Activated CD8-positive, alpha-beta memory T cell treated with anti-CD3 and anti-CD28 coated beads, Interleukin-2, amount 50 U/mL, for 48 hours (primary cell): ENCODE measurements around the gene ING5.
"Not testable (repeated sequence)": the region's sequence is repeated elsewhere in the genome, so short reads cannot be mapped to it uniquely, and the experiment has no call there.

Experiments used
- DNase-seq: peaks from one replicate; pipeline ENCODE4 v3.0.0-alpha.2; 2020

ING5 gene

DNA sequence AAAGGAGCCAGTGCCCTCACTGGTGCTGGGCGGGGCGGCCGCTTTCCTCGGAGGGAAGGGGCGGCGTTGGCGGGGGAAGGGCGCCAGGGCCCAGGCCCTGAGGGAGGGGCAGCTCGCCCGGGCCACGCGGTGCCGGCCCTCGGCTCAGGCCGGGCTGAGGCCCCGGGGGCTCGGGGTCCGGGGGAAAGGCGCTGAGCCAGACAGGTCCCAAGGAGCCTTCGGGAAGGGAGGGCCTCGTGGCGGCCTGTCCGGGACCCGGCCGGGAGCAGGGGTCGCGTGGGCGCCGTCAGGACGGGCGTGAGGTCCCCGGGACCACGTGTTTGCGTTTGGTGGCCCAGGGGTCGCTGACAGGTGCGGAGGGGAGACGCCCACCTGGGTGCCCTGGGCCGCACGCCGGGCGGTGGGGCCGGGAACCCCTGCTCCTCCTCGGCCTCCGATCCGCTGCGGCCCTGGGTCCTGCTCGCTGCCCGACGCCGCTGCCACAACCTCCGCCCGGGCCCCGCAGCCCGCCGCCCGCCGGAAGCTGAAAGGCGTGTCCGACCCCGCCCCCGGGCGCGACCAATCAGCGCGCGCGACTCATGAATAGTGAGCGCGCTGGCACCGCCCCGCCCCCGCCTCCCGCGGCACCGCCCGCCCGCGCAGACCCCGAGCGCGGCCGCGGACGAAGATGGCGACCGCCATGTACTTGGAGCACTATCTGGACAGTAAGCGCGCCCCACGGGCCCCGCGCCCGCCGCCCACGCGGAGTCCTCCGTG is at the start of gene ING5:
ING5 (plus strand) TSS at position 641 of the 756 bp plus-strand sequence; CDS start at position 668, 27 bp downstream.
- peak; percentile 99 for DNase-seq

DNA sequence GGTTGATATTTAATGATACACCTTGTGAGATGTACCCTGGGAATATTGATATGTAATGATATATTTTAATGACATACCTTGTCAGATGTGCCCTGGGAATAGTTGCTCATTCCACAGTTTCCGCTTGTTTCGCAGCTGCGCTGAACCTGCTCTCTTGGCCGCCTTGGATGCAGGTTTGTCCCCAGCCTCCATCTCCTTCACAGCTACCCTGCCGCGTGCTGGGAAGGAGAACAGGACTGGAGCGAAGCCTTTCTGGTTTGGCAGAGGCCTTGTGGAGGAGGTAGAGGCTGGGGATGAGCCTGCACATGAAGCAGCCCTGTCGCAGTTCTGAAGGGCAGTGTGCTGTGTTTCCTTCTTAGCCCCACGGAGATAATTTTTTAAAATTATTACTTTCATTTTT is 49.7 kb upstream of the ING5 start:
- no peak for DNase-seq

DNA sequence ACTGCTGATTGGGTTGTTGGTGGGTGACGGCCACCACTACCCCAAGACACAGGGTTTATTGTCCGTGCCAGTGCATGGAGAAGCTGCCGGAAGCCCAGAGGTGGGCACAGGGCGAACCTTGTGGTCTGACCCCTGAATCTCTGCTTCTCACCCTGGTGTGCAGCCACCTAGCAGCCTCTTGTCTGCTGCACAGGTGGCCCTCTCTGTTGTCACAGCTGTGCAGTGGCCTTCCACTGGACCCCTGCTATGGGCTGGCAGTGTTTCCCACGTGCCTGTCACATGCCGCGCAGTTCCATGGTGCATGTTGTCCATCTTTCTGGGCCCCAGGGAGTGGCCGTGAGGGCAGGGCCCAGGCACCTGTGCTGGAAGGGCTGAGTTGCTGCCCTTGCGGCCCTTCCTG is 49.1 kb upstream of the ING5 start:
- DNase-seq, result no peak

DNA sequence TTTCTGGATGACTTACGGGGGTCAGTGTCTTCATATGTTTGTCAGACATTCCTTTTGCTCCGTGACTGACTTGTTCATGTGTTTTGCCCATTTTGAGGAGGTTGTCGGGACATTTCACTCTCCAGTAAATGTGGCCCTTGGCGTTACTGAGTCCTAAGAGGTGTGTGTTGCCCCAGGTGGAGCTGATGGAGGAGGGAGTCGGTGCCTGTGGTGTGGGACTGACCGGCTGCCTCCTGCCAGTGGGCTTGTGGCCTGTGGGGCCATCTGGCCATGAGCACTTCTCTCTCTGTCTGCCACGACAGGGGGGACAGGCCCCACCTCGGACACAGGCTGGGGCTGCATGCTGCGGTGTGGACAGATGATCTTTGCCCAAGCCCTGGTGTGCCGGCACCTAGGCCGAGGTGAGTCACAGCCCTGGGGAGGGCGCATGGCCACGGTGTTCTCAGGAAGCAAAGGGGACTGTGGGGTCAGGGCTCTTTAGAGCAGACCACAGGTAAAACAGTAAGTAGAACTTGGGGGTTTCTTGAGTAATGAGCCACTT is 48.6 kb upstream of the ING5 start:
- DNase-seq, result no peak

DNA sequence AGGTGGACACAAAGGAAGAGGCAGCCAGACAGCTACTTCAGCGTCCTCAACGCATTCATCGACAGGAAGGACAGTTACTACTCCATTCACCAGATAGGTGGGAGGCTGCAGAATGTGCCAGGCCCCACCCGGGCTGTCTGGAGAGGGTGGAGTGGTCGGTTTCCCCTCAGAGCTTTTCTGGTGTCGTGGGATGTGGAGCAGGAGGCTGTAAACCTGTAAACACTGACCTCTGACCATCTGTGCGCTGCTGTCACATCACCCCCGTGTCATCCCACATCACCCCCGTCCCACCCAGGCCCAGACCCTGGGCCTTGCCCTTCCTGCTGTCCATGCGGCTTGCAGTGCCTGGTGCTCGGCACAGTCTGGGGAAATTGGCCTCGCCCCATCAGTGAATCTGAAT is 47.3 kb upstream of the ING5 start:
- DNase-seq, result no peak

DNA sequence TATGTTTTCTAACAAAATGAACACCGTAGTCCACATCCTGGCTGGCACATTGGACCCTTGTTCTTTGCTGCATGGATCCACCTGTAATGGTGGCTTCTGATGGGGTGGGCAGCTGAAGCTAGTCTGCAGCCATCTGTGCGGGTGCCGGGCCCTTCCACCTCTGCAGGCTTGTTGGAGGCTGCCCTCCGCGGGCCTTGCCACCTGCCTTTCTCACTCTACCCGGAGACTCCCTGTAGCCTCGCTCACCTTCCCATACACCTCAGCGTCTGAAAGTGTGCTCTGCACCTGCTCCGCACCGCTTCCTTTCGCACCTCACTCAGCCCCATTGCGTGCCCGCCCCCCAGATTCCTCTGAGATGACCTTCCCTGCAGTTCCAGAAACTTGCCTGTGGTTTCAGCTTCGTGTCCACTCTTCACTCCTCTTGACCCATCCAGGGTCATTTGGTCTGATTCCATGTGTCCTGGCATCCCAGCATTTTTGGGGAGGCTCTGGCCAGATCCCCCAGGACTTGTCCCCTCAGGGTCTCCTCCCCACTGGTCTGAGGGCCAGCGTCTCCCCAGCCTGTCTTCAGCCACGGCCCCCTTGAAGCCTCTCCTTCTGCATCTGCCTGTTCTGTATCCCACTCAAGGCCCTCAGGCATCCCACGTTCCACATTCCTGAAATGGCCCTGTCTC is 46.2 kb upstream of the ING5 start:
- no peak for DNase-seq

DNA sequence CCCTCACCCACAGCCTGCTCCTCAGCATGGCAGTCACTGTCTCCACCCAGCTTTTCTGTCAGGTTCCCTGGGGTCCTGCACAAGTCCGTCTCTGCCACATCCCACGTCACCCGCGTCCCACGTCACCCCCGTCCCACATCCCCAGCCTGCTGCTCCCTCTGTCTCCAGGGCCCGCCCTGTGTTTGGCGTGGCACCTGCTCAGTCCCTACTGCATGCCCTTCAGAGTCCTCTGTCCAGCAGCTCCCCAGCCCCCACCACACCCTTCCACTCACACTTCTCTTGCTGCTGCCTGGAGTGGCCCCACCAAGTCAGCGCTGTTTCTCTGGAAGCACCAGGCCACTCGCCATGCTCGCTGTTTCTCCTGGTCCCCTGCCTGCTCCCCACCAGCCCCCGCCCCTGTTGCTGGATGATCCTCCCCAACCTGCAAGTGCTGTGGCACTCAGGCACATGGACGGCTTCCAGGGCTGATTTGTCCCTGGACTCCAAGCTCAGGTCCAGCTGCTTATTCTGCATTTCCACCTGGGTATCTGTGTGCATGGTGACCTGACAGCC is 45.6 kb upstream of the ING5 start:
- no peak for DNase-seq

DNA sequence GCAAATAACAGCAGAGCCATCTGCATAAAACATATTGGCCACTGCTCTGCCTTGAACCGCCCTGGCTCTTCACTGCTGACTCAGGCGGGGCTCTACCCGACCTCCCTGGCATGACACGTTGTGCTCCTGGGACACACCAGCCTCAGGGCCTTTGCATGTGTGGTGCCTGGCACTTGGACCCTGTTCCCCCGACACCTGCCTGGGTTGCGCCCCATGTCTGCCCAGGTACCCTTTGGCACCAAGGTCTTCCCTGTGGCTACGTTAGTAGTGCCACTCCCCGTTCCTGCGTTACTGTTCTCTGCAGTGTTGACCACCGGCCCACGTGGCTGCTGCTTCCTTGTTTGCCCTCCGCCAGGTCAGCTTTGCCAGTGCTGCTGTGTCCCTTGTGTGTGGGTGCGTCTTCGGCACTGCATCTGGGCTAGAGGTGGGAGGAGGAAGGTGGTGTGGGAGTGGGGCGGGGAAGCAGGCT is 44.0 kb upstream of the ING5 start:
- DNase-seq, result no peak

DNA sequence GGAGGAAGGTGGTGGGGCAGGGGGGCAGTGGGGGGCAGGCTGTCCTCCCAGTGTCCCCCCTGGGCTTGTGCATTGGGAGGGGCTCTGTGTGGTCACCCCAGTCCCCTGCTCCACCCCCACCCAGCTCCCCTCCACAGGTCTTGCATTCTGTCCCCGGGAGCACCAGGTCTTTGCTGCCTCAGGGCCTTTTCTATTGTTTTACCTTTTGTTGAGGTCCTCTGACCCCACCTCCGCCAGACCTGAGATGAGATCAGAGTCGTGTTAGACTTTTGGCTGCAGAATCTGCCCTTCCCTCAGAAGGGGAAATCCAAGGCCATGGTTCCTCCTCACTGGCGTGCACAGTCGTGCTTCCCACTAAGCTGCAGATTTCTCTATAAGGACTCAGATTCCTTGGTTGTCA is 43.5 kb upstream of the ING5 start:
- DNase-seq, result no peak

DNA sequence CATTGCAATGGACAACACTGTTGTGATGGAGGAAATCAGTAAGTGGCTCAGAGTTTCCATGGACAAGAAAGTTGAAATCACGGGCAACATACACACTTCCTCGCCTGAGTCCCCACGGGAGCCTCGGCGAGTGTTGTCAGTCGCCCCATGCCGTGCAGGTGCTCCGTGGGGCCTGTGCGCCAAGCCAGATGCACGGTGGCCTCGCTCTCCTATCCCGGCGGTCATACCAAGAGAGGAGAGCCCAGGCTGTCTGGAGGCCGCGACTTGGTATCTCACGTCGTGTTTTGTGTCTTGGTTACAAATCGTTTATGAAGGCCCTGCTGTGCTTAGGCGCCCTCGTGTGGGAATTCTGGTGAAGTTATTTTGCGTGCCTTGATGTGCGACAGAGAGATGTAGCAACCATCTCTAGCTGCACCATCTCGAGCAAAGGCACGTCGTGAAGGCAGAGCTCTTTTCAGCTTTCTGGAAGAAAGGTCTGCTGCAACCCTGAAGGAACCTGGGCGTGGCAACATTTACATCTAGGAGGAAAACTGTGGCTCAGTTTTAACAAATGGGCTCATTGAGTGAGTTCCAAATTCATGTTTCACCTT is 42.6 kb upstream of the ING5 start:
- DNase-seq, result no peak

DNA sequence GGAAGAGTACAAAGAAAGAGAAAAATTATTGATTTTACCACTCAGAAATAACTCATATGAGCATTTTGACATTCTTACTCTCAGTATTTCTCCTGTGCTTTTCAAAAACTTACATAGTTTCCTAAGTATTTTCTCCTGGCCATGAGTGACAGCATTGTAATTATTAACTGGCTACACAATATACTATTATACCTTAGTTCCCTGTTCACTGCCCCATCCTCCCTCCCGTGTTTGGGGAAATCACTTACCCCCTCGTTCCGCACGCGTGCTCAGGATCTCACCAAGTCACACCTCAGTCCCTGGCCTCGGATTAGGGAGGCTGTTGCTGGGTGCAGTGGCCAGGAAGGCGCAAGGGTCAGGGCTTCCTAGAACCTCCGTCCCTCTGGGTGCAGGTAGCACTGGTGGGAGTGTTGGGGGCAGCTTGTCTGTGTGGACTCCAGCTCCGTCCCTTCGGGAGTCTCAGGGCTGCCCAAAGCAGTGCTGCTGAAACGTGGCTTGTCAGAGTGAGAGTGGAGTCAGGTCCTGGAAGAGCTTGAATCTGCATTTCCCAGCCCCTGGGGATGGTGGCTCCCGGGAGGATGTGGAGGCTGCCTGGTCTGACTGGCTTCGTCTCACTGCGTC is 41.1 kb upstream of the ING5 start:
- DNase-seq, result no peak

DNA sequence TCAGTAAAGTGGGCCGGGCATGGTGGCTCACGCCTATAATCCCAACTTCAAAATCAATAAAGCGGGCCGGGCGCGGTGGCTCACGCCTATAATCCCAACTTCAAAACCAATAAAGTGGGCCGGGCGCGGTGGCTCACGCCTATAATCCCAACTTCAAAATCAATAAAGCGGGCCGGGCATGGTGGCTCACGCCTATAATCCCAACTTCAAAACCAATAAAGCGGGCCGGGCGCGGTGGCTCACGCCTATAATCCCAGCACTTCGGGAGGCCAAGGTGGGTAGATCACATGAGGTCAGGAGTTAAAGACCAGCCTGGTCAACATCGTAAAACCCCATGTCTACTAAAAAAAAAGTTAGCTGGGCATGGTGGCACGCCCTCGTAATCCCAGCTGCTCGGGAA is 39.1 kb upstream of the ING5 start:
- not testable (repeated sequence) for DNase-seq

DNA sequence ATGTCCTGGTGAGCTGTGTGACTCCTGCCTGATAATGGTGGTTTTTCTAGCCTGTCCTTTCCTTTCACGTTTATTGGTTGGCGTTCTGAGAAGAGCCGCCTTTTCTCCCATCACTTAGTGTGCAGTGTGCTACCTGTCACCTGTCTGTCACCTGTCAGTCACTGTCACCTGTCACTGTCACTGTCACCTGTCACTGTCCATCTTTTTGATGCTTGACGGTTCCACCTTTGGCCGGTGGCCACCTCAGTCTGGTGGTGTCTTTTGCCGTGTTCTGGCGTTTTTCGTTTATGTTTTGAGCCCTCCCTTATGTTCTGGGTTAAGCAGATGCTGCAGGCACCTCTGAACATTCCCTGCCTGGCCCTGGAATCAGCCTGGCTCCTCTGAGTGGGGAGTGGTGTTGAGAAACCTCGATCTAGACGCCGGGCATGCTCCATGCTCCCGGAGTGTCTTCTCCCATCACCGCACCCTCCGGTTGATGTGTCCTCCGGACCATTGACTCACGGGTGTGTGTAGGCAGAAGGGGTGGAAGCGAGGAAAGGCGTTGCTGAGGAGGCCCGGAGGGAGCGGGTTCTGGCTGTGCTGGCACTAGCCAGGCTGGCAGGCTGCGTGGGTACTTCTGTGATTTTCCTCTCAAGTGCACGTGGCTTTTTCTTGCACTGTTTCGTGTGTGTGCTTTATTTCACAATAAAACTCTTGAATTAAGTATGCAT is 36.0 kb upstream of the ING5 start:
- no peak for DNase-seq

DNA sequence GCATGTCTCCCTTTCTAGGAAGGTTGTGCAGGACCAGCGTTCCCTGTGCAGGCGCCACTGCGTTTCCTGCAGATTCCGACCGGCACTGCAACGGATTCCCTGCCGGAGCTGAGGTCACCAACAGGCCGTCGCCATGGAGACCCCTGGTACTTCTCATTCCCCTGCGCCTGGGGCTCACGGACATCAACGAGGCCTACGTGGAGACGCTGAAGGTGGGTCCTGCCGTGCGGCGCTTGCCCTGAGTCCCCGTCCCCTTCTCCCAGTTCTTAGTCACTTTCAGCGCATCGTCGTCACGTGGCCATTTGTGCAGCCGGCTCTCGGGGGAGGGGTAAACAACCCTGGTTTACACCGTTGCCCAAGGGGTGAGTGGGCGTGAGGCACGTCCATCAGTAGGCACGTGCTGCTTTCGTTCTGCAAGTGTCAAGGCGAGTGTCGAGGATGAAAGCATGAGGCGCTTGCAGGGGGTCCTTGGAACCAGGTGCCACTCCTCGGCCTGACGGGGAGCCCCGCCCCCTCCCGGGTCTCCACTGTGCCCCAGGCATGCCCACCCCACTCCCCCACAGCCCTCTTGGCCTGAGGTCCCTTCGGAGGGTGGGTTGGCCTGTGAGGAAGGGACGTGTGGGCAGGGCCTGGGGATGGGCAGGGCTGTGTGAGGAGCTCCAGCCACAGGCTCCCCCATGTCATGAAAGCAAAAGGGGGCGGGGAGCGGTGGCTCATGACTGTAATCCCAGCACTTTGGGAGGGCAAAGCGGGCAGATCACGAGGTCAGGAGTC is 35.0 kb upstream of the ING5 start:
- DNase-seq, result no peak

DNA sequence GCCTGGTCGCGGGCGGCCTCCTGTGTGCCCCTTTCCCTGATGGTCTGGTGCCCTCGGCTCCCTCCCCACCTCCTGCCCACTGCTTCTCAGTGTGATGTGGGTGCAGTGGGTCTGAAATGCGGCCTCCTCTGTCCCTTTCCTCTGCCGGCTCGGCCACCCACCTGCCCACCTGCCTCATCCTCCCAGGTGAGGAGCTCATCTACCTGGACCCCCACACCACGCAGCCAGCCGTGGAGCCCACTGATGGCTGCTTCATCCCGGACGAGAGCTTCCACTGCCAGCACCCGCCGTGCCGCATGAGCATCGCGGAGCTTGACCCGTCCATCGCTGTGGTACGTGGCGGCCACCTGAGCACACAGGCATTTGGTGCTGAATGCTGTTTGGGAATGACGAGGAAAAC is 33.5 kb upstream of the ING5 start:
- DNase-seq, result no peak

DNA sequence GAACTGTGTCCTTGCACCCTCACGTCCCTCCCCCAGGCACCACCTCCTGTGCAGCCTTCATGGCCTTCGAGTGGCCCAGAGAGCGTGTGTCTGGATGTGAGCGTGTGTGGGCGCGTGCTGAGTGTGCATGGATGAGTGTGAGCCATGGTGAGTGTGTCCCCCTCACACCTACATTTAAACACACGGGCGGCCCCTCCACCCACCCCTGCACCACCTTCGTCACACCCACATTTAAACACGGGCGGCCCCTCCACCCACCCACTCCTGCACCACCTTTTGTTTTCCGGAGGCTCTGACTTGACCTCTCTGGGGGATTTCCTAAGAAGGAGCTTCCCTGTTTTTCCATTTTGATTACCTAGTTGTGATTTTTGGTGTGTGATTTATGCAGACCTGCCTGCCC is 33.0 kb upstream of the ING5 start:
- DNase-seq, result no peak

DNA sequence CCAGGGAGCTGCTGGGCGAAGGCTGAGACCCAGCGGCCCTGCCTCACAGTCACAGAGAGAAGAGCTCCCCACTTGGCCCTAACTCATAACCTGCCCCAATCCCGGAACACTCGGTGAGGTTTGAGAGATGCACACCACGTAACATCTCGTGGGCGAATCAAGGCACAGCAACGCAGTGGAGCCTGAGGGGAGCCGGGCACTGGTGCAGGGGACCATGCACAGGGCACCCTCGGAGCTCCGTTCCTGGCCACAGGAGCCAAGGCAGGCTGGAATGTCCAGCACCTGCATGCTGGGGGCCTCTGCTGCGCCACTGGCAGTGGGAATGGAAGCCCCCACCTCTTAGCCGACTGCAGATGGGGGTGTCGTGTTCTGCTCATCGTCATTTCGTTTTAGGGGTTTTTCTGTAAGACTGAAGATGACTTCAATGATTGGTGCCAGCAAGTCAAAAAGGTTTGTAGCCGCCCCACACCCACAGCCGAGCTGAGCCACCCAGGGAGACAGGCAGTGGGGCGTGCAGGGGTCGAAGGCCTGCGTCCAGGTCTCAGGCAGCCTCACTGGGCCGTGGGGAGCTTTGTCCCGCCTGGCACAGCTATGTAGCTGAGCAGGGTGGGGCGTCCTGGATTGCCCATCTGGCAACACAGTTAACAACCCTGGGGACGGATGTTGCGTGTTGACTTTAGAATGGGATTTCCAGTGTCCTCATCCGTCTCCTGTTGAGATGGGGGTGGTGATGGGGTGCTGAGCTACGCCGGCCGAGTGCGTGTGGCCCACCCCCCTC is 31.3 kb upstream of the ING5 start:
- no peak for DNase-seq

DNA sequence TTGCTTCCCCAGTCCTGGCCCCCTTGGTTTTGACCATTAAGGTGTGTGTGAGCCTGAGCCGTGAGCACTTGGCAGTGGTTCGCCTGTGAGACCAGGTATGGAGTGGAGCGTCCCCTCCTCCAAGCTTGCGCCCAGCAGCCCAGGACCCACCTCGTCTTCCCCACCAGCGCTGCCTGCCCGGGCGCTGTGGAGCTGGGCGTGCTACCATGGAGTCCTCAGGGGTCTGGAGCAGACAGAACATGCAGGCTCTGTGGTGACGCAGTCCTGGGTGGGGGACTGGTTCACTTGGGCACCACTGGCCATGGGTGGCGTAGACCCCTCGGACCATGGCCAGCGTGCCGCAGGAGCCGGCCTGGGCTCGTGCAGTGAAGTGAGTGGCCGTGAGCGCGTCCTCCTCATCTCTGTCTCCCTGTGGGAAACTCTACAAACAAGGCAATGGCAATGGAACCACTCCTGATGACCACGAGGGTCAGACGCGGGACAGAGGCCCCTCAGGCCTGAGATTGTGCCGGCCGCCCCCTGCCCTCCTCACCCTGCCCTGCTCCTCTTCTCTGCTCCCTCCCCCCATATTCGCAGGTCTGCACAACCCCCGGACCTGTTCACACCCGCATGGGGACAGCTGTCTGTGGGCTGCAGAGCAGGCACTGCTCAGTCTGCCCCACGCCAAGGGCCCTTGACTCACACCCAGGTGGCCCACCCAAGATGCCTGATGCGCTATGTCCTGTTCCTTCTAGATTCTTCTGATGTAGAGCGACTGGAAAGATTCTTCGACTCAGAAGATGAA is 30.2 kb upstream of the ING5 start:
- DNase-seq, result no peak

DNA sequence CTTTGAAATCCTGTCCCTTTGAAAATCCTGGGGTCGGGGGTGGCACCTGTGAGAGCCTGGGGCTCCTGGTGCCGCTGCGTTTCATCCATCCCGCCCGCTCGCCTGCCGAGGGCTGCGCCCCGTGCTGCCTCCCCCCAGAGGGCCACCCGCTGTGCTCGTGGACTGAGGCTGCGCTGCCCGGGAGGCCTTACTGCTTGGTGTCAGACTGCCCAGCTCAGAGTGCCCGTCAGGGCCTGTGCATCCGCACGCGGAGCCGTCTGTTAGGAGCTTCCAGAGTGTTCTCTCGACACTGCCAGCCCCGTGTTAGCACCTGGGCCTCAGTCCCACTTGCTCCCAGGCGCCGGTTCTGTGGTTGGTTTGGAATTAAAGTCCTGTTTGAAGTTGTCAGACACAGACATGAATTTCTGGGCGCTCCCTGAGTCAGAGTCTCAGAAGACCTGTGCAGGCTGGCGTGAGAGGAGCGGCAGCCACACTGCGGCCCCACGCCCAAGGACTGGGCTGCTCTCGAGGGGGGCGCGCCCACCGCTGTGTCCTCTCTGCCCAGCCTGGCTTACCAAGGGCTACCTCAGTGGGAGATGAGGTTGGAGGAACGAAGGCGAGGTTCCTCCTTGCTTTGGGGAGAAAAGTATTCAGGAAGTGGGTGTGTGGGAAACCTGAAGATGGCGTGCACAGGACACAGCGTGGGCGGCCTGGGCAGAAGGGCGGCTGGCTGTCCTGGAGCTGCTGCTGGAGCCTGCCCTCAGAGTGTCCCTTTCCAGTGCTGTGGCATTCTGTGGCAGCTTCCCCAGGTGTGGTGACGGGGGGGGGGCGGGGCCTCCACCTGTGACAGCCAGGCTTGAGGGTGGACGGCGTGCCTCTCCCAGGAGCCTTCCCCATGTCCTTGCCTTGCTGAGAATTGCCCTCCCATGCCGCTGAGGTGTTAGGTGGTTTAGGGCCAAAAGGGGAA is 29.3 kb upstream of the ING5 start:
- no peak for DNase-seq
